Measurements from ENCODE around the gene ESX1.
A peak's percentile ranks its signal among the peaks of the same experiment; 100 is the strongest.
"Not testable (repeated sequence)": the region's sequence is repeated elsewhere in the genome, so short reads cannot be mapped to it uniquely, and the experiment has no call there.

Gene ESX1

DNA sequence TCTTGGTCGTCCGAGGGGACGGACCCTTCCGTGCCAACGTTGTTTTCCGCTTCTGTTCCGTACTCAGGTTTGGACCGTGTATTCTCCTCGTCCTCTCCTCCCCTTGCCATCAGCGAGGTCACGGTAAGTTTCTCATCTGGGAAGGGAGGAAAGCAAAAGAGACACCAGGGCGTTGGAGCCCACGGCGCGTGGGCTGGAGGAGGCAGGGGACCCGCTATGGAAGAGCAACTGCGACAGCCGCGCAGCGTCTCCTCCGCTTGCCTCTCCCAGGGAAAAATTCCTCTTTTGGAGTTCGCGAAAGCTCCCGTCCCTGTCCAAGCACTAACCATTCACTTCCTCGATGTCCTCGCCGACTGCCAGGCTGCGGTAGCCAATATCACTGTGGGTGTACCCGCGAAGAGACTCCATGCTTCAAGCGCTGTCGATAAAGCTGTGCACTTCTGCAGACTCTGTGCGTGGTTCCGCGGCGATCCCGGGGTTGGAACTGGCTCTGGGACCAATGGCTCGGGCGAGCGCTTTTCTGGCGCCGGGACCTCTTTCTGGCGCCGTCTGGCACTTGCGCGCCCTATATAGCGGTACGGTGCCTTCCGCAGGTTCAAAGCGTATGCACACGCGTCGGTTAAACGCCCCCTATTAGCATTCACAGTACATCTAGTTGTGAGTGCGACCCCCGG lies at the start of gene ESX1:
ESX1 (minus strand) TSS at position 492 of the 674 bp plus-strand sequence; CDS start at position 408, 84 bp downstream.
- DNase-seq = no peak

DNA sequence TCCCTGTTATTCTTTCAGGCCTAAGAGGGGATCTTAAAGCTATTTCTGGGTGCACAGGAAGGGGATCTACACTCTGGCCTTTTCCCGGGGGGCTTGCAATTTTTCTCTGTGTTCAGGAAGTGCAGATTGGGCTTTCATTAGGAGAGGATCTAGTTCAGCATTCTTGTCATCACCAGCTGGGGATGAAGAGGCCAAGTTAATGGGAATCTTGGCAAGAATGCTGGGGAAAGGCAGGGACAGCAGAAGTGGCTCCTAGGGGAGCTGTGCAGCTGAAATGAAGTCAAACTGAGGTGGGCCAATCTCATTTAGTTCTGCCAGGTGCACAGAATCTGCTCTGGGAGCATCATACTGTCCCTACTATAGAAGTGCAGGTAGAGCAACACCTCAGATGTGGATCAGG lies 40.9 kb upstream of the ESX1 start:
- DNase-seq = no peak

DNA sequence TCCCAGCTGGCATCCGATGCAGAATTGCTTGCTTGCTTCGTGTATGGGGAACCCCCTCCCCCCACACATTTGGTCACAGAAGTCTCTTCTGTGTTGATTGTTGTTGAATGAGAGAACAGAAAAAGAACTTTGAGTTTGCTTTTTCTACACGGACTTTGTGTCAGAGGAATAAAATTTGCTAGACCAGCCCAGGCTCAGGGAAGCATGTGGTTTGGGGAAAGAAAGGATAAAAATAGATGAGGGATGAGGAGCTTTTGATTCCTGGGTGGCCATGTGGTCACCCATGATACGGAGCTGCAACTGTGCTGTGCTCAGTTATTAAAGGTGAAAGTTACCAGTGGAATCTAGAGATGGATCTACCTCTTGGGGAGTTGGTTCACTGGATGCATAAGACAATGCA lies 34.2 kb upstream of the ESX1 start:
- DNase-seq = no peak

DNA sequence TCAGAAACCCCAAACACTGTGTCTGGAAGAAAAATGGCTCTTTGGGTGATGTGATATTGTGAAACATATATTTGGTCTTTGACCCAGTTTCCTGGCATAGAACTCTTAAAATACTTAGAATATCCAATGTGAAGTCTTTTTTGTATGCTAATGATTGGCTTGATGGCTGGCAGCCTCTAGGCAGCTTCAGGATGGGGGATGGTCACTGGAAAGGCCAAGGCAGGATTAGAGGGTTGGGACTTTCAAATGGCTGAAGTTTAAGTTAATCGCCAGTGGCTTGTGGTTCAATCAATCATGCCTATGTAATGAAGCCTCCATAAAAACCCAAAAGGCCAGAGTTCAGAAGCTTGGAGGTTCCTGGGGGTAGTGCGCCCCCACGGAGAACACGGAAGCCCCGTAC lies 33.5 kb upstream of the ESX1 start:
- DNase-seq = no peak

DNA sequence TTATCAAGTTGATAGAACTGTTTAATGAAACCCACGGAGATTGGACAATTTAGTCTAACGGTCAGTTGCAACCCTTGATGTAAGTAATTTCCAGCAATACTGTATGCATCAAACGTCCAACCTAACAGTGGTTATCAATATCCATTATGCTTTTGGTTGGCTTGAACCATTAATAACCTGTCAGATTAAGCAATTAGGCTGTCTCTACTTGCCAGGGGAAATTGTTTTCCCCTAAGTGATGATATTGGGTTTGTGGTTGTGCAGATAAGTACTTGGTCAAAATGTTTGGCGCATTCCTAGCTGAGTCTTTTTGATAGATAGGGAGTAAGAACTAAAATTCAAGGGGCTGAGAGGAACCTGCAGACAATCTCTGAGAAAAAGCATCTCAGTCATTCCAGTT lies 30.5 kb upstream of the ESX1 start:
- DNase-seq = no peak

DNA sequence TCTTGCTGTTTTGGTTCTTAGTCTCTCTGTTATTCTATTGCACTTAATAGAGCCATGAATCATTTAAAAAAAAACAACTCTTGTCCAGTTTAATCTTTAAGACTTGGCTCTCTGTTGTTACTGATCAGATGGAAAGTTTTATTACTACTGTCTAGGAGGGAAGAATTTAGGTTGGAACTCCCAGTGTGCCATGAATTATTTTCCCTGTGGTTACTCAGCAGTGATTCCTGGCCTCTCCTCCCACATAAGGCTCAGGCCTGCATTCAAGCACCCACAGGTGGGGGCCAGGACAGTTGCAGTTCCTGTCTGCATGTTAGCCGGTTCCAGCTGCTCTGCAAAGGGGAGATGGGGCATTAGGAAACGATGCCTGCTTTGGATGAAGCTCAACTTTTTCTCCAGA lies 29.8 kb upstream of the ESX1 start:
- no peak for DNase-seq

DNA sequence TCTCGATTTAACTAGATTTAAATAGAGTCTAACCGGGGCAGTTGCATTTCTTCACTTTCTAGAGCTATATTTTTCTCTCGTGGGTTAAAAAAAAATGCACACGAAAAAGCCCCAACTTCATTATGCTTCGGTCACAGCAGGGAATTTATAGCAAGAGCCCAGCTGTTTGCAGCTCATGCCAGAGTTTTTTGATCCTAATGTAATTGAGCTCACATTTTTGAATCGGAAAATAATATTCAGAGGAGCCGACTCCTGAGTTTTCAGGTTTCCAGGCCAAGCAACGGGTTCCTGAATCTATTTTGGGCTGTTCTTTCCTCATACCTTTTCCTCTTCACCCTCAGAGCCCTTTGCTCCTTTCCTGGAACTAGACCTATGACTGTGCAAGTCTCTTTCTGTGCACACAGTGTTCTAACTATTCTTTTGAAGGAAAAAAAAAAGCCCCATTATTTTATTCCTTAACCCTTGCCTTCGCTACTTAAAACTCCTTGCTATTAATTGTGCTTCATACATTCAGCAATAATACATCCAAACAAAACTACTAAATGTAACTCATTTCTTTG lies 27.5 kb upstream of the ESX1 start:
- no peak for DNase-seq

DNA sequence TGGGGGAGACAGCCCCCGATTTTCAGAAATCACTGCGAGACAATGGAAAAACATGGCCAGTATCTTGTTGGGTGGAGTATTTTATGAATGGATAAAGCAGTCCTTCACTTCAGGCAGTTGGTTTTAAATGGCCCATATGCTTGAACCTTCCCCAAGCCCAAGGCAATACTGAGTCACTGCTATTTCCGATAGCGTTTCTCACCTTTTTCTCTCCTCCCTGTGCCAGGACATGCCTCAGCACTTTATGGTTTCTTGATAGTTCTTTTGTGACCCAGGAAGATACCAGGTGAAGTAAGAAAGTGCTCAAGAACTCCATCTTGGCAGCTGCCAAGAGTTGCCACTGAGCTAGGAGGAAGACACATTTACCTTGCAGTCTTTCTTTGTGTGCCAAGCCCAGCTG lies 26.8 kb upstream of the ESX1 start:
- no peak for DNase-seq

DNA sequence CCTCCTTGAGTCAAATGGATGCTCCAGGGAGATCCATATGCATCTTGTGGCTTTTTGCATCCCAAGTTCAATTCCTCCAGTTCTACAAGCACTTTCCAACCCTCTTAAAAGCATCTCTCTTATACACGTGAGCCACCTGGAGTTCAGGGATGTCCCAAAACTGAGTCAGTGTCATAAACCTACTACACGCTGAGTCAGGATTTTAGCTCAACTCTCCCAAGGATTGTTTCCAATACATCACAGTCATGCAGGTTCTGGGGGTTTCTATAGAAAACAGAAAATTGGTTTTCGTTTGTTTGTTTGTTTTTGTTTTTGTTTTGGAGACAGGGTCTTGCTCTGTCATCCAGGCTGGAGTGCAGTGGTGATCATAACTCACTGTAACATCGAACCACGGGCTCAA lies 25.9 kb upstream of the ESX1 start:
- no peak for DNase-seq

DNA sequence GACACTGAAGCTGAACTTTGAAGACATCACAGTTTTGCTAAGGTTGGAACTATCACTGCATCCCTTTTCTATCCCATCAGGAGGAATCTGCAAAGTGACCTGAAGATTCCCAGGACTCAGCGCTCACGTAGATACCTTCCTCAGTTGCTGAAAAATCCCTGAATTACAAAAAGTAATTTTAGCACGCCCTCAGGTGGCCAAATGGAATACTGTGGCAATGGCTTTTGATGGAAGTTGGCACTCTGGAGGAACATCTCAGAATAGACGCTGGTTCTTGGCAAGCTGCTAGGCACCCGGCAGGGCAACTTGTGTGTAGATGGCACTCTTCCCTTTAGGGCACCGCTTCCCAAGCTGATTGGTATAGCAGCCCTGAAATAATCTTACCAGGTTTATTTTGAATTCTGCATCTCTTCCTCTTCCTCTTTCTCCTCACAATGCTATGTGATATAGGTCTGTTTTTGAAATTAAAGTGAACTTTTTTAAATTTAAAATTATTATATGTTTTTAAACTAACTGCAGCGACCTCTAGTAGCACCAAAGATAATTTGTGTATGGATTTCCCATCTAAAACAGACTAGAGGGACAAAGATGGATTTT lies 16.3 kb upstream of the ESX1 start:
- DNase-seq = peak; percentile 23

DNA sequence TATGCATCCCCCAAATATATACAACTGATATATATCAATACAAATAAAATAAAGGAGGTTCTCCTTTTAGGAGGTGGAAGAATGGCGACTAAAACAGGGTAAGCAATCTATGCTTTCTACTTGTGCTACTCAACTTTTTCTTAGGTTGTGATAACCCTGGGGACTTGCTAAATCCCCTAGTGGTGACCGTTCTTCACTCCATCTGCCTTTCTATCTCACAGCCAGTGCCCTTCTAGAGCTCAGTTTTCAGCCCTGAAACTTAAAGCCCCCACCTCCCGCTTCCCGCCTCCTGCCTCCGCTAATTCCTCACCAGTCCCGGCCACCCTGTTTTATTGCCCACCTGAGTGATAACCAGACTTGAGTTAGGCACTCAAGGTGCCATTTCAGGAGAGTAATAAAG lies 15.5 kb upstream of the ESX1 start:
- DNase-seq = no peak

DNA sequence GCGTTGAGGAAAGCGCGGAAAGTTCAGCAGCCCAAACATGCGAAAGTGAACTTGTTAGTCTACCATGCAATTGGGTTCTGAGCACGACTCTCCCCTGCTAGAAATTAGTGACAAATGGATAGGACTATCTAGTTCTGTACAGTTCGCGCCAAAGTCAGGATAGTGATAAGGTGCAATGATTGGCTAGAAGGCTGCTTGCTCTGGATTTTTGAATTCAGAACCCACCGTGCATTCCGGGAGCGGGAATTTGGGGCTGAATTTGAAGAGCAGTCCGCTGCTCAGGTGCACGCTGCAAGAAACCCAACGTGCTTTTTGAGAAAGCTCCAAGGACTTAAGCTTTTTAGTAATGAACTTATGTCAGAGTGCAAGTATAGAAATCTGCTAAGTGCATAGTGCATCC lies 732 bp upstream of the ESX1 start:
- DNase-seq = no peak

DNA sequence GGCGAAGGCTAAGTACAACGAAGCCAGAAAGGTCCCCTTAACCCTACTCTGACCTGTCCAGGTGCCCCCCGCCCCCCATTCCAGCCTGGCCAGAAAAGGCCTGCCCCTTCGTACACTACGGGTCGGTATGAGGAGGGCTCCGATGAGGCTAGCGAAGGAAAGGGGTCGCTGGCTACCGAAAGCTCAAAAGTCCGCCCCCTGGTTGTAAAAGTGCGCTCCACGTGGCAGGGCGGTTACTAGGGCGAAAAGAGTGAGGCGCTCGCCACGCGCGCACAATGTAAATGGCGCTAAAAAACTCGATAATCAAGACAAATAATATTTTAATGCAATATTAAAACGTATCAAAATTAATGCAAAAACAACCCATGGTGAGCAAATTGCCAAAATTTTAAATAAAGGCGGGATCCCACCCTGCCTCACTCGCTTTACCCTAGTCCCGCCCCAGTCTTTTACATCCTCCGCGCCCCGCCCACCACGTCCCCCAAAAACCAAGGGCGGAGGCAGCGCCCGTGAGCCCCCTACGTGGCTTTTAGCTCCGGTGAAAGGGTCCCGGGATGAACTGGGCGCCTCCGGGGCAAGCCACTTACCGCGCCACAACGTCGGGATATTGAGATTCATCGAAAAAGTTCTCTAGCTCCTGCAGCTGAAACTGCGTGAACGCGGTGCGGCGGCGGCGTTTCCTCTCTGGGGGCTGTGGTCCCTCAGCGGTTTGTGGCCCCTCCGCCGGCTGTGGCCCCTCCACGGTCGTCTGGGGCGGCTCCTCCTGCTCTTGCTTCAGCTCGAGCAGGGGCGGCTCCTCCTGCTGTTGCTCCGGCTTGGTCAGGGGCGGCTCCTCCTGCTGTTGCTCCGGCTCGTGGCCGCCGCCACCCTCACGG lies 929 bp downstream of the ESX1 start:
- no peak for DNase-seq

DNA sequence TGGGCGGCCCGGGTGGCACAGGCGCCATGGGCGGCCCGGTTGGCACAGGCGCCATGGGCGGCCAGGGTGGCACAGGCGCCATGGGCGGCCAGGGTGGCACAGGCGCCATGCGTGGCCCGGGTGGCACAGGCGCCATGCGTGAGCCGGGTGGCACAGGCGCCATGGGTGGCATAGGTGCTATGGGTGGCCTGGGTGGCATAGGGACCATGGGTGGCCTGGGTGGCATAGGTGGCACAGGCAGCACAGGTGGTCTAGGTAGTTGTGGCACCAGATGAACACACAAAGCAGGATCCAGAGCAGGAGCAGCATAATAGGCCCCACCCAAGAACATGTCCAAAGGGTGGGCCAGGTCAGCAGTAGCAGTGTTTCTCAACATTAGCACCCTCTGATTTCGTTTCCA lies 4.3 kb downstream of the ESX1 start:
- DNase-seq = no peak

DNA sequence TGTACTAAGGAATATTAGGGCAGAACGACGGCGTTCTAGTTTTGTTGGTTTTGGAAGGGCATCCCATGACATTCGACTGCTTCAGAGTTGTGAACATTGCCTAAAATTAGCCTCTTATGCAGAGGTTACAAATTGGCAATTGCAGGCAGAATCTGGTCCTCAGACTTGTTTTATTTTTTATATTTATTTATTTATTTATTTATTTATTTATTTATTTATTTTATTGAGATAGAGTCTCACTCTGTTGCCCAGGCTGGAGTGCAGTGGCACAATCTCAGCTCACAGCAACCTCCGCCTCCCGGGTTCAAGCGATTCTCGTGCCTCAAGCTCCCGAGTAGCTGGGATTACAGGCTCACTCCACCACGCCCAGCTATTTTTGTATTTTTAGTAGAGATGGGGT lies 24.7 kb downstream of the ESX1 start:
- DNase-seq = not testable (repeated sequence)

DNA sequence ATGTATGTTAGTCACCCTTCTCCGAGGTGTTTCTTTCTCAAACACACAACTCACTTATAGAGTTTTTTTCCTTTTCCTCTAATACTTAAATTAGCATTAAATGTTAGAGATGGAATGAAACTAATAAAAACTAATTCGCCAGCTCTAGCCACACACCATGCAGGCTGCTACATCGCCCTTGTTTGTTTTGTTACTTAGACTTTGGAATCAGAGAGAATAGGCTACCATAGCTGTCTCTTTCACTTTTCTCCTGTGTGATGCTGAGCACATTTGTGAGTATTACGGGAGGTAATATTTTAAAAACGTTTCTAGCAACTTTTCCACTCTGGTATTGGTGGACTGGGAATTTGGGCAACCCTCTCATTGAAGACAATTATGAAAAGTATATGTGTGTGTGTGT lies 43.5 kb downstream of the ESX1 start:
- DNase-seq = no peak

DNA sequence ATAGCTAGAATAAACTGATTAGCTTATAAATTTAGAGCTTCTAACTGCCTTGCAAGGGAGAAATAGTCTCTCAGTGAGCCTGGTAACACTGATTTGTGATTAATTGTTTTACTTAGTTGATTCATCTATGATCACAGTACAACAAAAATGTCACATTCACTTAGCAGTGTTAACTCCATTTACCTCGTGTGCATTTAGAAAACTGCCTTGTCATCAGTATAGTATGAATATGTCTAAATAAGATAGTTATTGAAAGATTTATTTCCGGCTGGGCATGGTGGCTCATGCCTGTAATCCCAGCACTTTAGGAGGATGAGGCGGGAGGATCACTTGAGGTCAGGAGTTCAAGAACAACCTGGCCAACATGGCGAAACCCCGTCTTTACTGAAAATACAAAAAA lies 49.2 kb downstream of the ESX1 start:
- DNase-seq = no peak
